Measurements from ENCODE around the gene TAF9. TPM values are rescaled to one million over a fixed set of nuclear protein-coding genes. Genes with fewer than 3 reads are reported as not detected.

Gene TAF9
- total and polyA plus RNA-seq, 2 of the 13 experiments (the other 11 are each of a cell fraction or from before 2014, with no cell fraction given), result 113 to 218 TPM

DNA sequence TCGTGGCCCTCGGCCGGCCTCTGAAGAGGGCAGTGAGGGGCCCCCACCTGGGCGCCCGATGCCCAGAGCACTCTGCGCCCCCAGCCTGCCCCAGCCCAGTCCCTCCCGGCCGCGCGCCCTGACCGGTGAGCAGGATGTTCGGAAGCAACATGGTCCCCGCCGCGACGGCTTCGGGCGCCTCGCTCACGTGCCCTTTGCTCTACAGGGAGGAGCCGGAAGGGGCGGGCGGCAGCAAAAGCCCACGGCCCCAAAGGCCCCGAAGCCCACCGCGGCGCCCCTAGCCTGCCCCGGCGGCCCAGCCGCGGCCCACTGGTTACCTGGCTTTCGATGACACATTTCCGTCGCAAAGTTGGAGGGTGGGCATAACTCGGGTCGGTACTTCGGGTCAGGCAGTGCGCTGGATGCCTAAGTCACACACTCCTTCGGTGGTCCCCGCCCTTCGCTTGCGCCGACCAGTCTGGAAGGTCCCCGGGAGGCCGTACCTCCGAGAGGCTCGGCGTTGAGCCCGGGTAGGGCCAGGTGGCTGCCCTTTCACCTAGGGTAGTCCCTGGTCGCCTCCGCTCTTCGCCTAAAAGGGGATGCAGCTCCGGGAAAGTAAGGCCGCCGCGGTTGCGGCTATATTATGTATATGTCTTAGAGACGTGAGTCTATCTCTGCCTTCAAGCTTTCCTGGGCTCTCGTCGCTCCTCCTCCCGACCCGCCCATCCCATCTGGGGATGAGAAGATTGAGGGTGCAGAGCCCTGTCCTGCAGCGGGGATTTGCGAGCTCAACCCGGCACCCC is at the start of gene TAF9, which contains the start of the genes AK6 and RAD17 (continued):
- no peak for TF ChIP-seq NR3C1 (CRISPR knock-in tag; IDR thresholded peaks at IDR 0.05)
- TF ChIP-seq NR2F1 (CRISPR knock-in tag; IDR thresholded peaks at IDR 0.05), result peak in 1 of 2 experiments; percentile 7; a peak in 1 of 4 replicates
- TF ChIP-seq ISL2 (CRISPR knock-in tag; IDR thresholded peaks at IDR 0.05), result peak; percentile 63
- 0 out of 2 replicates have a peak, but pooled peaks have one; percentile 63 for TF ChIP-seq ZNF431 (CRISPR knock-in tag; IDR thresholded peaks at IDR 0.05; ENCODE audit: borderline replicate concordance, low read depth)
- peak; percentile 93 for TF ChIP-seq ZNF816 (CRISPR knock-in tag; IDR thresholded peaks at IDR 0.05; ENCODE audit: borderline replicate concordance)
- TF ChIP-seq STAG1 (CRISPR knock-in tag; IDR thresholded peaks at IDR 0.05), result no peak
- peak; percentile 54; the same call in 1 of the 2 replicates for TF ChIP-seq ZNF143 (CRISPR knock-in tag; IDR thresholded peaks at IDR 0.05)
- TF ChIP-seq, protein P1, sequence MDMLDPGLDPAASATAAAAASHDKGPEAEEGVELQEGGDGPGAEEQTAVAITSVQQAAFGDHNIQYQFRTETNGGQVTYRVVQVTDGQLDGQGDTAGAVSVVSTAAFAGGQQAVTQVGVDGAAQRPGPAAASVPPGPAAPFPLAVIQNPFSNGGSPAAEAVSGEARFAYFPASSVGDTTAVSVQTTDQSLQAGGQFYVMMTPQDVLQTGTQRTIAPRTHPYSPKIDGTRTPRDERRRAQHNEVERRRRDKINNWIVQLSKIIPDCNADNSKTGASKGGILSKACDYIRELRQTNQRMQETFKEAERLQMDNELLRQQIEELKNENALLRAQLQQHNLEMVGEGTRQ (IDR thresholded peaks at IDR 0.05; ENCODE audit: low read depth, low read length), result peak; percentile 57; the same call in 1 of the 2 replicates
- TF ChIP-seq, protein P1 (CRISPR knock-in tag; IDR thresholded peaks at IDR 0.05; ENCODE audit: borderline replicate concordance), result peak; percentile 86; the same call in 1 of the 2 replicates
- 0 out of 2 replicates have a peak, but pooled peaks have one; percentile 56 for TF ChIP-seq ZBTB20 (CRISPR knock-in tag; IDR thresholded peaks at IDR 0.05; ENCODE audit: borderline replicate concordance, low read depth)
- no peak; the same call in 1 of the 2 replicates for TF ChIP-seq PRMT3 (CRISPR knock-in tag; IDR thresholded peaks at IDR 0.05; ENCODE audit: borderline replicate concordance, low read depth)
- peak; percentile 66; the same call in 1 of the 2 replicates for TF ChIP-seq GLI4 (CRISPR knock-in tag; IDR thresholded peaks at IDR 0.05; ENCODE audit: borderline replicate concordance)
- peak; percentile 91 for TF ChIP-seq PHF20 (CRISPR knock-in tag; IDR thresholded peaks at IDR 0.05)
- TF ChIP-seq, protein P2, sequence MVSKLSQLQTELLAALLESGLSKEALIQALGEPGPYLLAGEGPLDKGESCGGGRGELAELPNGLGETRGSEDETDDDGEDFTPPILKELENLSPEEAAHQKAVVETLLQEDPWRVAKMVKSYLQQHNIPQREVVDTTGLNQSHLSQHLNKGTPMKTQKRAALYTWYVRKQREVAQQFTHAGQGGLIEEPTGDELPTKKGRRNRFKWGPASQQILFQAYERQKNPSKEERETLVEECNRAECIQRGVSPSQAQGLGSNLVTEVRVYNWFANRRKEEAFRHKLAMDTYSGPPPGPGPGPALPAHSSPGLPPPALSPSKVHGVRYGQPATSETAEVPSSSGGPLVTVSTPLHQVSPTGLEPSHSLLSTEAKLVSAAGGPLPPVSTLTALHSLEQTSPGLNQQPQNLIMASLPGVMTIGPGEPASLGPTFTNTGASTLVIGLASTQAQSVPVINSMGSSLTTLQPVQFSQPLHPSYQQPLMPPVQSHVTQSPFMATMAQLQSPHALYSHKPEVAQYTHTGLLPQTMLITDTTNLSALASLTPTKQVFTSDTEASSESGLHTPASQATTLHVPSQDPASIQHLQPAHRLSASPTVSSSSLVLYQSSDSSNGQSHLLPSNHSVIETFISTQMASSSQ (IDR thresholded peaks at IDR 0.05; ENCODE audit: low read depth), result no peak
- TF ChIP-seq, protein P2 (CRISPR knock-in tag; IDR thresholded peaks at IDR 0.05; ENCODE audit: borderline replicate concordance), result peak; percentile 73; the same call in 1 of the 2 replicates
- TF ChIP-seq TCF7L2 (IDR thresholded peaks at IDR 0.05; ENCODE audit: low read depth, low read length), result no peak
- TF ChIP-seq, protein P3, sequence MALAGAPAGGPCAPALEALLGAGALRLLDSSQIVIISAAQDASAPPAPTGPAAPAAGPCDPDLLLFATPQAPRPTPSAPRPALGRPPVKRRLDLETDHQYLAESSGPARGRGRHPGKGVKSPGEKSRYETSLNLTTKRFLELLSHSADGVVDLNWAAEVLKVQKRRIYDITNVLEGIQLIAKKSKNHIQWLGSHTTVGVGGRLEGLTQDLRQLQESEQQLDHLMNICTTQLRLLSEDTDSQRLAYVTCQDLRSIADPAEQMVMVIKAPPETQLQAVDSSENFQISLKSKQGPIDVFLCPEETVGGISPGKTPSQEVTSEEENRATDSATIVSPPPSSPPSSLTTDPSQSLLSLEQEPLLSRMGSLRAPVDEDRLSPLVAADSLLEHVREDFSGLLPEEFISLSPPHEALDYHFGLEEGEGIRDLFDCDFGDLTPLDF (CRISPR knock-in tag; IDR thresholded peaks at IDR 0.05), result peak; percentile 59
- TF ChIP-seq MEIS2 (CRISPR knock-in tag; IDR thresholded peaks at IDR 0.05), result no peak
